ENCODE measurements around the gene ASTN2.

DNA sequence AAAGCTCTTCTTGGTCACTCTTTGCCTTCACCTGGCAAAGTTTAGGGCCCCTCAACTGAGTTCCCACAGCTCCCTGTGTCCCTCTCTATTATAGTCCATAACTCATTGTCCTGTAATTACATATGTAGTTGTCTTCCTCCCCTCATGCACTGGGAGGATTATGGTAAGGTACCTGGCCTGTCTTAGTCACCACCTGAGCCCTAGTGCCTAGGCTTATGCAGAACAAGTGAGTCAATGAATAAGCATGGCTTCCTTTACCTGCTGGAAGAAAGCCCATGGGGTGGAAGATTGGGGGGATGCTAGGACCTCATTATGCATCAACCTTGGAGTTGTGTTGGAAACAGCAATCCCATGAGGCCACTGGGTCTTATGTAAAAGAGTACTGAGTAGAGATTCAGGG, 915.4 kb downstream of the ASTN2 start:
- no peak for TF ChIP-seq KAT2B (IDR thresholded peaks at IDR 0.05; ENCODE audit: low read depth, low read length)
- TF ChIP-seq EZH2 (IDR thresholded peaks at IDR 0.05; ENCODE audit: borderline replicate concordance, low read depth, low read length) = no peak
- TF ChIP-seq LEF1 (IDR thresholded peaks at IDR 0.05) = no peak
- TF ChIP-seq FIP1L1 (IDR thresholded peaks at IDR 0.05; ENCODE audit: low read depth, low read length, poor library complexity, severe bottlenecking) = no peak
- no peak for TF ChIP-seq TRIM28 (IDR thresholded peaks at IDR 0.05)
- TF ChIP-seq RBFOX2 (IDR thresholded peaks at IDR 0.05; ENCODE audit: low read depth, low read length) = no peak
- TF ChIP-seq HDAC2 (IDR thresholded peaks at IDR 0.05) = no peak
- no peak for TF ChIP-seq CBX1 (IDR thresholded peaks at IDR 0.05; ENCODE audit: low read depth)
- TF ChIP-seq, protein P1, sequence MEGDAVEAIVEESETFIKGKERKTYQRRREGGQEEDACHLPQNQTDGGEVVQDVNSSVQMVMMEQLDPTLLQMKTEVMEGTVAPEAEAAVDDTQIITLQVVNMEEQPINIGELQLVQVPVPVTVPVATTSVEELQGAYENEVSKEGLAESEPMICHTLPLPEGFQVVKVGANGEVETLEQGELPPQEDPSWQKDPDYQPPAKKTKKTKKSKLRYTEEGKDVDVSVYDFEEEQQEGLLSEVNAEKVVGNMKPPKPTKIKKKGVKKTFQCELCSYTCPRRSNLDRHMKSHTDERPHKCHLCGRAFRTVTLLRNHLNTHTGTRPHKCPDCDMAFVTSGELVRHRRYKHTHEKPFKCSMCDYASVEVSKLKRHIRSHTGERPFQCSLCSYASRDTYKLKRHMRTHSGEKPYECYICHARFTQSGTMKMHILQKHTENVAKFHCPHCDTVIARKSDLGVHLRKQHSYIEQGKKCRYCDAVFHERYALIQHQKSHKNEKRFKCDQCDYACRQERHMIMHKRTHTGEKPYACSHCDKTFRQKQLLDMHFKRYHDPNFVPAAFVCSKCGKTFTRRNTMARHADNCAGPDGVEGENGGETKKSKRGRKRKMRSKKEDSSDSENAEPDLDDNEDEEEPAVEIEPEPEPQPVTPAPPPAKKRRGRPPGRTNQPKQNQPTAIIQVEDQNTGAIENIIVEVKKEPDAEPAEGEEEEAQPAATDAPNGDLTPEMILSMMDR (IDR thresholded peaks at IDR 0.05 in 2 of 3, conservative IDR thresholded peaks at IDR 0.05 in 1 of 3; ENCODE audit: insufficient read depth in 2 of 3, low read depth in 1 of 3, low read length in 3 of 3) = no peak
- no peak for TF ChIP-seq ZFX (CRISPR knock-in tag; IDR thresholded peaks at IDR 0.05)
- TF ChIP-seq USF1 (CRISPR knock-in tag; IDR thresholded peaks at IDR 0.05) = no peak
- TF ChIP-seq SIX5 (IDR thresholded peaks at IDR 0.05; ENCODE audit: borderline replicate concordance in 1 of 2, insufficient read depth in 1 of 2, low read depth in 1 of 2, low read length in 2 of 2) = no peak
- no peak for TF ChIP-seq SMC3 (conservative IDR thresholded peaks at IDR 0.05; ENCODE audit: insufficient read depth, low read depth, low read length)

Data from K562 (cell line).